NCI-H2029 treated with DMSO at 0.1 percent for 48 hours (cell line): ENCODE measurements around the gene NDUFS2.
"Not testable (repeated sequence)": the region's sequence is repeated elsewhere in the genome, so short reads cannot be mapped to it uniquely, and the experiment has no call there.

Experiments
- DNase-seq: peaks from one replicate; lab custom pipeline; 2025; lab: John Stamatoyannopoulos, UW

Gene NDUFS2

DNA sequence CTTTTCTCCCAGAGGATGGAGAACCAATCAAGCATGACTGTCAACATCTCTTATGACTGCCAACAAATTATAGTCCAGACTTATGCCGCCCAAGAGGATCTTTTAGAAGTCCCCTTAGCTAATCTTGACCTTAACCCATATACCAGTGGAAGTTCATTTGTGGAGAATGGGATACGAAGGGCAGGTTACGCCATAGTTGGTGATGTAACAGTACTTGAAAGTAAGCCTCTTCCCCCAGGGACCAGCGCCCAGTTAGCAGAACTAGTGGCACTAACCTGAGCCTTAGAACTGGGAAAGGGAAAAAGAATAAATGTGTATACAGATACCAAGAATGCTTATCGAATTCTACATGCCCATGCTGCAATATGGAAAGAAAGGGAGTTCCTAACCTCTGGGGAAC lies 53.1 kb downstream of the NDUFS2 start:
- not testable (repeated sequence) for DNase-seq

DNA sequence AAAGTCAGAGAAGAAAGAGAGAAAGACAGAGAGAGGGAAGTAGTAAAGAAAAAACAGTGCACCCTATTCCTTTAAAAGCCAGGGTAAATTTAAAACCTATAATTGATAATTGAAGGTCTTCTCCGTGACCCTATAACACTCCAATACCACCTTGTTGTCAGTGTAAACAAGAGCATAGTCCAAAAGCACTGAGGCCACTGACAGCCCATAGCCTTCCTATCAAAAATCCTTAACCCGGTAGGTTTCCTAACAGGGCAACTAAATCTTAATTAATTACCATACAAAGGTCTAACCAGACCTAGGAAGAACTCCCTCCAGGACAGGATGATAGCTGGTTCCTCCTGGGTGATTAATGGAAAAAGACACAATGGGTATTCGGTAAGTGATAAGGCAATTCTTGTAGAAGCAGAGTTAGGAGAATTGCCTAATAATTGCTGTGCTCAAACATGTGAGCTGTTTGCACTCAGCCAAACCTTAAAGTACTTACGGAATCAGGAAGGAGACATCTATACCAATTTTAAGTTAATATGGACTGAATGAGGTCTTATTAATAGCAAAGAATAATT lies 53.9 kb downstream of the NDUFS2 start:
- not testable (repeated sequence) for DNase-seq

DNA sequence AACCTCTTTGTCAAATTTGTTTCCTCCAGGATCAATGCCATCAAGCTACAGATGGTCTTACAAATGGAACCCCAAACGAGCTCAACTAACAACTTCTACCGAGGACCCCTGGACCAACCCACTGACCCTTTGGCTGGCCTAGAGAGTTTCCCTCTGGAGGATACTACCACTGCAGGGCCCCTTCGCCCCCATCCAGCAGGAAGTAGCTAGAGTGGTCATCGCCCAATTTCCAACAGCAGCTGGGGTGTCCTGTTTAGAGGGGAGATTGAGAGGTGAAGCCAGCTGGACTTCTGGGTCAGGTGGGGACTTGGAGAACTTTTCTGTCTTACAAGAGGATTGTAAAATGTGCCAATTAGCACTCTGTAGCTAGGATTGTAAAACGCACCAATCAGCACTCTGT lies 54.9 kb downstream of the NDUFS2 start:
- not testable (repeated sequence) for DNase-seq

DNA sequence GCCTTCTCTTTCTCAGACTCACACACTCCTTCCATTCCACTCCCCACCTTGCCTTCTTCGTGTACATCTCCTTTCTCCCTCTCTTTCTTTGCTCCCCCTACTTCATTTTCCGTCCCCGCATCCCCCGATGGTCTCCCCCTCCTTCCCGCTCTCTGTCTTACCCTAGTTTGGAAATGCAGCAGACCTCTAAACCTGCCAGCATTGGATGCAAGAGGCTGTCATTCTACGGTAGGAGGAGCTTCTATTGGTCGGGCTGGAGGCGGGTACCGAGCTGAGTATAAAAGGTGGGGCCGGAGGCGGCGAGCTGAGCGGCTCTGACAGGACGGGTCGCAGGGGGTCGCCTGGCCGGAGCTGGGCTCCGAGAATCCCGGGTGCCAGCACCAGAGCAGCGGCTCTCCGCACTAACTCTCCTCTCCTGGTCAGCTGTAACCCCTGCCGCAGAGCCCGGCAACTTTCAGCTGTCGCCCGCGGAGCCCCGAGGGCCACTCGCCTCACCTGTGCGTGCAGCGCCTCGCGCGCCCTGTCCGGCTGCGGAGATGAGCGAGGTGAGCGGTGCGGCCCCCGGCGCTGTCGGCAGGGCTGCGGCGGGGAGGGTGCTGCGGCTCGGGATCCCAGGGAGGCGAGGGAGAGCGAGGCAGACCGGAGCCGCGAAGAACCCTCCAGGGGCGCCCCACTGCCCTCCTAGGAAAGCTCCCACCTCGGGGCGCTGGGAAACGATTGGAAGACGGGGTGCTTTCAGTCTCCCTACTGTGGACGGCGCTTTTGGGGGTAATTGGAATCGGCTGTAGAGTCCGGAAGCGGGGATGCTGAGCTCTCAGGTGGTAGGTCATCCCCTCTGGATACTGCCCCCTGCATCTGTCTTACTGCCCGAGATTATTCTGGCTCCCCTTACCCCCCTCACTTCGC lies 56.5 kb downstream of the NDUFS2 start, which contains the start of gene PCP4L1:
PCP4L1 (plus strand) TSS at position 307 of the 906 bp plus-strand sequence; CDS start at position 537, 230 bp downstream.
- DNase-seq = no peak

DNA sequence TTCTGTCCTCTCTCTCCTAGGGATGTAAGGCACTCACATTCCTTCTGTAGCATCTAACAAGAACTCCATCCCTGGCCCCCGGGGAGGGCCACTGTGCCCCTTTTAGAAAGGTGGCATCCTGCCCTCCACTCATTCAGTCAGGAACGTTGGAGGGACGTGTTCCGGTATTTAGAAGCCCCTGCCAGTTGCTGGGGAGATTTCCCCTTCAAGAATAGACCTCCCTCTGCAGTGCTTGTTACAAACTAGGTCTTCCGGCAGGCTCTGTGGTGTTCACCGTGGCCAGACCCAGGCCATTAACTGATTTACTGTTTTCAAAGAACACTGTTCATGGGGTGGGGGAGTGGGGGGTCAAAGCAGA lies 57.2 kb downstream of the NDUFS2 start:
- DNase-seq = no peak

DNA sequence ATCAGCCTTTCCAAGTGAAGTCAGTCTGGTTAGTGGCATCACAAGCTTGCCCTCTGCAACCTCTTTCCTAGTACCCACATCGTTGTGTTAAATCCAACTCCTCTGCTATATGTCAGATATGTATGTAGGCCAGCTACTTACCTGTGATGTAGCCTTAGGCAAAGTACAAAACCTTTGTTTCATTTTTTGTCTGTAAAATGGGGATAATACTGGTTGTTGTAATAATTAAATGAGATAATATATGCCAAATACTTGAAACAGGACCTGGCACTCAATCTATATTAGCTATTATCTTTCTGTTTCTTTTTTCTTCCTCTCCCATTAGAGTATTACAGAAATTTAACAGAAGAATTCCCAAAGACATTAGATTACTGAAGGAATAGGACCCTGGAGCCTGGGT lies 57.6 kb downstream of the NDUFS2 start:
- no peak for DNase-seq

DNA sequence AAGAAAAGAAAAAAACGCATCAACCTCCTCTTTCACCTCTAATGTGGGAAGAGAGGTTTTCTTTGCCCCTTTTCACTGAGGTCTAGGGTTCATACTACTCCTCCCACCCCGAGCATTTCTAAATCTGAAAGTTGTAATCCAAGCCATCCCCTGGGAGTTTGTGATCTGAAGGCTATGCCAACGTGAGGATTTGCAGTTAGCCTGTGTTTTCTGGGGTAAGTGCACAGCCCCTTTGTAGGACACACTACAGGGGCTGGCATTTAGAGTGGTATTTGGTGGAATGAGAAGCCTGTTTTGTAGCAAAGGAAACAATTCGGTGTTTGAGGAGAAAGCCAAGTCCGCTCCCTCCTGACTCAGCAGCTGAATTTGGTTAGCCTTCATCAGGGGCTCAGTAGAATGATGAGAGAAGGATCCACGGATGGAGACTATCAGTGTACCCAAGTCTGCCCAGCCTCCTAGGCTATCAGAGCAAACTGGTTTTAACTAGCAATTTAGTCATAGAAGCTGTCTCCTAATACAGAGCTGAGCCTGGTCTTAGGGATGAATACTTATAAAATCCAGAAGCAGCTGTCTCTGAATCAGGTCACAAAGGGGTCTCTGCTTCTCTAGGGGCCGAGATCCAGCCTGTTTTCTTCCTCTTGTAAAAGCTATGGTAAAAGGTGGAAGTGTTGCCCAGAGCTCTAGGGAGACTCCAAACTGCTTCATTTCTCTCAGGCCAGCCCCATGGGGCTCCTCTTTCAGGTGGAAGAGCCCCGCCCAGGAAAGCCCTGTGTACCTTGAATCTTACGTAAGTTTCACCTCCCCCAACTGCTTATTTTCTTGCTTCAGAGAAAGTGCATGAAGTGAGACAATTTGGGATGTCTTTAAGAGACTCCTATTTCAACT lies 58.5 kb downstream of the NDUFS2 start:
- DNase-seq = no peak

DNA sequence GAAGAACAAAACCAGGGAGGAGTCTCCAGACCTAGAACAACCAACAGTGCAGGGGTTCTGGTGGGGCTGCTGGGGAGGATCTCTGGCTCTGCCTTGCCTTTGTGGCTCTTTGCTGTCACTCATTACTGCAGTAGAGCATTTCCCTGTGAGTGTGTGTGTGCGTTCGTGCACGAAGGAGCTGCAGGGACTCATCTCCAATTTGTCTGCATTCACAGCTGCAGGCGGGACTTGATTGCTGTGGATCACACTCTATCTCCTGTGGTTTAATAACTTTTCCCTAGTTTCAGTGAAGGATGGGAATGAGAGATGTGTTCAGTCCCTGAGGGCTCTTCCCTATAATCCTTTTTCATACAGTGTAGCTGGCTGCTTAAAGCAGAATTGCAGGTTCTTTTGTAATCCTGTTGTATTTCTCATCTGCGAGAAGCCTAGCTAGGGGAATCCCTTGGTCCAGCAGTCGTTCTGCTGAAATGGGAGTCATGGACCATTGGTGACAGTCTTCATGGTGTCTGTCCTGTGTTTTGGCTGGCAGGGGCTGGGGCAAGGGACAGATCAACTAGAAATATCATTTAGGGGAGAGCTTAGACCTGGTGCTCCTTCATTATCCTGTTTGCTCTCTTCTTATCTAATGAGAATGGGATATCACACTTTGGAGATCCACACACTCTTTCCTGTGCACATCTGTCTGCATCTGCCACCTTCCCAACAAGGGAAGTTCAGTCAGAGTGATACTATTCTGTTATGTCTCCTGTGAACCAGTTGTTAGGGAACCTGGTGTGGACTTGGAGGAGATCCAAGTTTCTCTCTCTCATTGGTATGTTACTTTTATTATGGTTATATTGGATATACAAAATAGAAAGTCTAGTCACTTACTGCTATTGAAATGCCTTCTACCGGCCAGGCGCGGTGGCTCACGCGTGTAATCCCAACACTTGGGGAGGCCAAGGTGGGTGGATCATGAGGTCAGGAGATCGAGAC lies 59.4 kb downstream of the NDUFS2 start:
- no peak for DNase-seq
